Activated T-helper 2 cell treated with anti-CD3 and anti-CD28 coated beads, Interferon-gamma antibody, Interleukin-2, Interleukin-4, amounts not matched to agents 10 μg/mL and 5 μg/mL and 100 μg/mL, durations not matched to agents 14 hours and 24 hours and 36 hours (primary cell): ENCODE data around the gene HENMT1. TPM values are rescaled to one million over a fixed set of nuclear protein-coding genes. Genes with fewer than 3 reads are reported as not detected.

Experiments used
- DNase-seq: peaks from one replicate; pipeline ENCODE4 v3.0.0; 2021; ENCODE audit warnings: low spot score
- H3K27ac Mint-ChIP-seq: one replicate; pipeline ENCODE4 v1.8.0; 2021; ENCODE audit warnings: mixed read lengths
- H3K27me3 Mint-ChIP-seq: one replicate; pipeline ENCODE4 v1.8.0; 2021; ENCODE audit warnings: low read depth, mixed read lengths
- H3K36me3 Mint-ChIP-seq: one replicate; pipeline ENCODE4 v1.8.0; 2021; ENCODE audit warnings: low read depth, mixed read lengths
- H3K4me1 Mint-ChIP-seq: one replicate; pipeline ENCODE4 v1.8.0; 2021; ENCODE audit warnings: low read depth, mixed read lengths
- H3K4me3 Mint-ChIP-seq: one replicate; pipeline ENCODE4 v1.8.0; 2021; ENCODE audit warnings: low read depth, mild to moderate bottlenecking, moderate library complexity, mixed read lengths
- H3K9me3 Mint-ChIP-seq: one replicate; pipeline ENCODE4 v1.8.0; 2021; ENCODE audit warnings: mixed read lengths
- intact Hi-C: fragments of 100-400 bp; cut with micrococcal nuclease; formaldehyde crosslinking; loops from one replicate; pipeline ENCODE4 v1.15.1; 2023
- total RNA-seq: library from RNA; stranded (reverse); gene quantifications from 2 replicates; pipeline ENCODE4 v1.2.3, GENCODE V29; 2022

Gene HENMT1
- total RNA-seq, 1 donor from 2014 or later: 16.5 TPM

DNA sequence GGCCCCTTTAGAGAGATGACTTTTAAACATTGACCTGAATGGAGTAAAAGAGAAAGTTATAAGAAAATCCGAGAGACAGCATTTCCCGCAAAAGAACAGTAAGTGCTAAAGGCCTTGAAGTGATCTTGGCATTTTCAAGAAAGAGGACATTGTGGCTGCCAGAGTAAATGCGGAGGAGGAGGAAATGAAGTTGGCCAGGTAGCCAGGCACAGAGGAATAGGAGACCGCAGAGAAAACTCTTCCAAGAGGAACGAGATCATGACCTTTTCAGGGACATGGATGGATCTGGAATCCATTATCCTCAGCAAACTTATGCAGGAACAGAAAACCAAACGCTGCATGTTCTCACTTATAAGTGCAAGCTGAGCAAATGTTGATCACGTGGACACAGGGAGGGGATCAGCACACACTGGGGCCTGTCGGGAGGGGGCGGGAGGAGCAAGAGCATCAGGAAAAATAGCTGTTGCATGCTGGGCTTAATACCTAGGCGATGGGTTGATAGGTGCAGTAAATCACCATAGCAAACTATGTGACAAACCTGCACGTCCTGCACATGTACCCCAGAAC lies 51.3 kb downstream of the HENMT1 start:
- Mint-ChIP-seq H3K27me3 (no peaks in the 10 kb centered on the region), H3K4me1 (peaks cover 8% of the 10 kb centered on the region), H3K27ac (no peak overlapping the region), H3K4me3 (no peak overlapping the region), H3K9me3 (no peaks in the 10 kb centered on the region), H3K36me3 (peaks cover 22% of the 10 kb centered on the region)
- intact Hi-C loops: no loop called here
- no peak for DNase-seq

GRCh38 chr1:108606478-108606877 lies 54.4 kb downstream of the HENMT1 start:
- no peak for DNase-seq
- intact Hi-C loops: no loop called here
- Mint-ChIP-seq H3K36me3 (peaks cover 27% of the 10 kb centered on the region), H3K4me1 (peaks cover 8% of the 10 kb centered on the region), H3K9me3 (no peaks in the 10 kb centered on the region), H3K27me3 (no peaks in the 10 kb centered on the region), H3K27ac (no peak overlapping the region), H3K4me3 (no peak overlapping the region)

DNA sequence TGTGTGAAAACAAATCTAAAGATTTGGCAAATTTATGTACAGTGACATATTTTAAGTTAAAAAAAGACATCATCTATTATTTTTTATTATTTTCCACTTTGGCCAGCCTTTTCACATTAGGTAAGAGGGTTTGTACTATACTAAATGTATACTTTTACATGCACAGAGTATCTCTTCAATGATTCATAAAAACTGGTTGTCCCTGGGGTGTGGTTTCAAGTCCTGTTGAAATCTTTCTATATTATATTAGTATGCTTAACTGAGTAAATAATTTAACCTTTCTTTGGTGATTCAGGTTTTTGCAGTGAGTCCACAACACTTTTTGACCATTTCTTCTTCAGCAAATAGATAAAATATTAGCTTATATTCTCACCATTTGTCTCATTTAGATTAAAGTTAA lies 55.3 kb downstream of the HENMT1 start:
- intact Hi-C loops: no loop called here
- Mint-ChIP-seq H3K4me3 (no peak overlapping the region), H3K4me1 (peaks cover 8% of the 10 kb centered on the region), H3K9me3 (no peaks in the 10 kb centered on the region), H3K27me3 (no peaks in the 10 kb centered on the region), H3K36me3 (peaks cover 29% of the 10 kb centered on the region), H3K27ac (no peak overlapping the region)
- DNase-seq: no peak

GRCh38 chr1:108601708-108602410 lies 59.0 kb downstream of the HENMT1 start:
- Mint-ChIP-seq H3K9me3 (no peaks in the 10 kb centered on the region), H3K4me3 (no peak overlapping the region), H3K36me3 (peaks cover 14% of the 10 kb centered on the region), H3K27me3 (no peaks in the 10 kb centered on the region), H3K4me1 (peaks cover 4% of the 10 kb centered on the region), H3K27ac (no peak overlapping the region)
- DNase-seq: no peak
- intact Hi-C loops: no loop called here

- H3K27me3 Mint-ChIP-seq: no peaks in the 10 kb centered on the region
- intact Hi-C loops: no loop called here
- H3K4me1 Mint-ChIP-seq: peaks cover 9% of the 10 kb centered on the region
- H3K36me3 Mint-ChIP-seq: peaks cover 11% of the 10 kb centered on the region
- H3K4me3 Mint-ChIP-seq: no peak overlapping the region
- no peak for DNase-seq
- no peak overlapping the region for H3K27ac Mint-ChIP-seq
- no peaks in the 10 kb centered on the region for H3K9me3 Mint-ChIP-seq
These were observed 60.4 kb downstream of the HENMT1 start for GRCh38 chr1:108600504-108600903.

DNA sequence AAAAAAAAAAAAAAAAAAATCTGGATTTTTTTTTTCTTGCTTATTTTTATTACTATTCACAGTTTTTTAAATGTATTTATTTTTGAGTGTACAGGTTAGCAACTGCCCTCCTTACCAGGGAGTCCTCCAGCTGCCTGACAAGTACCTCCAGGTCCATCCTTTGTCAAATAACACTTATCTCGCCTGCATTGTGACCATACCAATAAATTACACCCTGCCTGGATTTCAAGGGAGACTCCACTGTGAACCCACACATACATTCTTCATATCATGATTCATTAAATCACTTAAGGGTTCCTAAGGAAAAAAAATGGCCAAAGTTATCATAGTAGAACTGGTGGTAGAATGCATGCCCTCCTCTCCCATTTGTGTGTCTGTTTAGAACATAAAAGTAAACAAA lies 62.6 kb downstream of the HENMT1 start:
- H3K4me3 Mint-ChIP-seq: no peak overlapping the region
- H3K27ac Mint-ChIP-seq: no peak overlapping the region
- H3K4me1 Mint-ChIP-seq: peaks cover 21% of the 10 kb centered on the region
- intact Hi-C loops: no loop called here
- H3K36me3 Mint-ChIP-seq: peaks cover 17% of the 10 kb centered on the region
- no peak for DNase-seq
- no peaks in the 10 kb centered on the region for H3K9me3 Mint-ChIP-seq
- no peaks in the 10 kb centered on the region for H3K27me3 Mint-ChIP-seq

Other genes with a start within 250 kb of the HENMT1 start
- gene NBPF6, start 210.8 kb downstream of the HENMT1 start, total RNA-seq: 0.23 and 0.50 TPM in 2 replicates
- gene EEIG2, start 101.0 kb downstream of the HENMT1 start, total RNA-seq: 25.4 and 26.4 TPM in 2 replicates
- gene PRPF38B, start 31.2 kb upstream of the HENMT1 start, total RNA-seq: 86.7 and 88.5 TPM in 2 replicates
- 0.05 TPM in 1 of 2 replicates, not detected in the other for gene FNDC7, start 51.8 kb upstream of the HENMT1 start, total RNA-seq
- 46.5 and 51.7 TPM in 2 replicates for gene STXBP3, start 85.6 kb upstream of the HENMT1 start, total RNA-seq
- gene AKNAD1, start 196.0 kb upstream of the HENMT1 start, total RNA-seq: not detected in 2 replicates
- 14.2 and 15.4 TPM in 2 replicates for gene GPSM2, start 215.9 kb upstream of the HENMT1 start, total RNA-seq